ENCODE data around the gene VEZT. TPM values are rescaled to one million over a fixed set of nuclear protein-coding genes. Genes with fewer than 3 reads are reported as not detected.

The VEZT gene
- polyA plus RNA-seq, 1 of the 3 experiments (the other 2 are of a cell fraction): 41.2 TPM

DNA sequence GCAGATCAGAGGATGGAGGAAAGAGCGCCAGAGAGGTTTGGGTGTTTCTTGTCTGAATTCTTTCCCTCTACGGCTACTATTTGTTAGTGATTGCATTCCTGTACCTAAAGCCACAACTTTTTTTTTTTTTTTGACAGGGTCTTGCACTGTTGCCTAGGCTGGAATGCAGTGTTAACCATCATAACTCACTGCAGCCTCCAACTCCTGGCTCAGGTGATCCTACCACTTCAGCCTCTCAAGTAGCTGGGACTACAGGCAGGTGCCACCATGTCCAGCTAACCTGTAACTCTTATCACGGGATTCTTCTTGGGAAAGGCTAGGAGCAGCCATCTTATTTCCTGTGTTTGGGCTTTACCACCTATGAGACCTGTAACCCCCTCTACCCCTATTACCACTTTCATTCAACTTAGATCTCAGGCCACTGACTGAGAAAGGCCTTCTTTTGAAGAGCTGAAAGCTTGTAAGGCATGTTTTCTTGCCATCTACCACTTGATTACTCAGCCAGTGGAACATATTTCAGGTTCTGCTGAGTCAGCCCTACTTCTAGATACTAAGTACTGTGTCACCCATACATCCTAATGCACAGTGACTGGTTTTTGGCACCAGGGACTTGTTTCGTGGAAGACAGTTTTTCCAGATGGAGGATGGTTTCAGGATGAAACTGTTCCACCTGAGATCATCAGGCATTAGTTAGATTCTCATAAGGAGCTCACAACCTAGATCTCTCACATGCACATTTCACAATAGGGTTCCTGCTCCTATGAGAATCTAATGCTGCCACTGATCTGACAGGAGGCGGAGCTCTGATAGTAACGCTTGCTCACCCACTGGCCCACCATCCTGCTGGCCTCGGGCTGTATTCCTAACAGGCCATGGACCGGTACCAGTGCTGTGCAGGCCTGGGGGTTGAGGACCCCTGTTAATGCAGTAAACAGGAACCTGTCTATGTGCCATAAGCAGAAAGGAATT, 6.9 kb downstream of the VEZT start (continued):
- TF ChIP-seq, protein P1, sequence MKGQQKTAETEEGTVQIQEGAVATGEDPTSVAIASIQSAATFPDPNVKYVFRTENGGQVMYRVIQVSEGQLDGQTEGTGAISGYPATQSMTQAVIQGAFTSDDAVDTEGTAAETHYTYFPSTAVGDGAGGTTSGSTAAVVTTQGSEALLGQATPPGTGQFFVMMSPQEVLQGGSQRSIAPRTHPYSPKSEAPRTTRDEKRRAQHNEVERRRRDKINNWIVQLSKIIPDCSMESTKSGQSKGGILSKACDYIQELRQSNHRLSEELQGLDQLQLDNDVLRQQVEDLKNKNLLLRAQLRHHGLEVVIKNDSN (IDR thresholded peaks at IDR 0.05; ENCODE audit: borderline replicate concordance, low read depth): no peak
- TF ChIP-seq TAF1 (IDR thresholded peaks at IDR 0.05; ENCODE audit: borderline replicate concordance, low read depth, low read length) (no peak), TCF12 (IDR thresholded peaks at IDR 0.05) (peak; percentile 83), EP300 (IDR thresholded peaks at IDR 0.05; ENCODE audit: borderline replicate concordance in 1 of 2, low read depth in 1 of 2, low read length in 1 of 2) (peak in 1 of 2 experiments; percentile 49; a peak in 1 of 4 replicates), GATA2 (CRISPR knock-in tag; IDR thresholded peaks at IDR 0.05) (no peak), NFIC (IDR thresholded peaks at IDR 0.05; ENCODE audit: borderline replicate concordance) (peak; percentile 92), POLR2AphosphoS5 (IDR thresholded peaks at IDR 0.05; ENCODE audit: low read depth, low read length) (no peak; the same call in 1 of the 2 replicates), RXRA (IDR thresholded peaks at IDR 0.05; ENCODE audit: borderline replicate concordance, low read depth) (no peak), CHD2 (IDR thresholded peaks at IDR 0.05; ENCODE audit: low read length, partially characterized antibody) (no peak), SMC3 (IDR thresholded peaks at IDR 0.05; ENCODE audit: low read depth, low read length) (no peak), GABPA (IDR thresholded peaks at IDR 0.05; ENCODE audit: low read depth) (no peak), JUND (IDR thresholded peaks at IDR 0.05) (peak; percentile 46)
- TF ChIP-seq, protein P2, sequence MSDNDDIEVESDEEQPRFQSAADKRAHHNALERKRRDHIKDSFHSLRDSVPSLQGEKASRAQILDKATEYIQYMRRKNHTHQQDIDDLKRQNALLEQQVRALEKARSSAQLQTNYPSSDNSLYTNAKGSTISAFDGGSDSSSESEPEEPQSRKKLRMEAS (IDR thresholded peaks at IDR 0.05; ENCODE audit: low read depth): no peak

DNA sequence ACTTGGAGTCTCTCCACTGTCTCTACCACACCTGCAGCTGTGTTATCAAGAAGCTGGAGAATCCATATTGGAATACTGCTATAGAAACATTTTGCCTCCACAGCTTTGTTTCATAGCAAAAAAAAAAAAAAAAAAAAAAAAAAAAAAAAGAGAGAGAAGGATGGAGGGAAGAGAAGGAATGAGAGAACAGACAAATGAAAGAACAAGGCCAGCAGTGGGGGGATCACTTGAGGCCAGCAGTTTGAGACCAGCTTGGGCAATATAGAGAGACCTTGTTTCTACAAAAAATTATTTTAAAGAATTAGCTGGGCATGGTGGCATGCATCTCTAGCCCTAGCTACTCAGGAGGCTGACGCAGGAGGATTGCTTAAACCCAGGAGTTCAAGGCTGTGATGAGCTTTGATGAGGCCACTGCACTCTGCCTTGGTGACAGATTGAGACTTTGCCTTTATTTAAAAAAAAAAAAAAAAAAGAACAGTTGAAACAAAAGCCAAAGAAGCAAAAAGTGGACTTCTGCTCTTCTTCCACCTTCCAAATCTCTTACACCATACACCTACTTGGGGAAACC, 8.1 kb downstream of the VEZT start:
- TF ChIP-seq TAF1 (IDR thresholded peaks at IDR 0.05; ENCODE audit: borderline replicate concordance, low read depth, low read length) (no peak), MEF2A (IDR thresholded peaks at IDR 0.05; ENCODE audit: borderline replicate concordance, low read depth) (no peak), RAD21 (IDR thresholded peaks at IDR 0.05; ENCODE audit: low read length) (no peak), NFIC (IDR thresholded peaks at IDR 0.05; ENCODE audit: borderline replicate concordance) (no peak)
- TF ChIP-seq, protein P3, sequence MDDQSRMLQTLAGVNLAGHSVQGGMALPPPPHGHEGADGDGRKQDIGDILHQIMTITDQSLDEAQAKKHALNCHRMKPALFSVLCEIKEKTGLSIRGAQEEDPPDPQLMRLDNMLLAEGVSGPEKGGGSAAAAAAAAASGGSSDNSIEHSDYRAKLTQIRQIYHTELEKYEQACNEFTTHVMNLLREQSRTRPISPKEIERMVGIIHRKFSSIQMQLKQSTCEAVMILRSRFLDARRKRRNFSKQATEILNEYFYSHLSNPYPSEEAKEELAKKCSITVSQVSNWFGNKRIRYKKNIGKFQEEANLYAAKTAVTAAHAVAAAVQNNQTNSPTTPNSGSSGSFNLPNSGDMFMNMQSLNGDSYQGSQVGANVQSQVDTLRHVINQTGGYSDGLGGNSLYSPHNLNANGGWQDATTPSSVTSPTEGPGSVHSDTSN (IDR thresholded peaks at IDR 0.05): no peak
- TF ChIP-seq, protein P2 (IDR thresholded peaks at IDR 0.05; ENCODE audit: low read depth): no peak
- TF ChIP-seq, protein P1 (IDR thresholded peaks at IDR 0.05; ENCODE audit: borderline replicate concordance, low read depth): no peak
- TF ChIP-seq, protein P4, sequence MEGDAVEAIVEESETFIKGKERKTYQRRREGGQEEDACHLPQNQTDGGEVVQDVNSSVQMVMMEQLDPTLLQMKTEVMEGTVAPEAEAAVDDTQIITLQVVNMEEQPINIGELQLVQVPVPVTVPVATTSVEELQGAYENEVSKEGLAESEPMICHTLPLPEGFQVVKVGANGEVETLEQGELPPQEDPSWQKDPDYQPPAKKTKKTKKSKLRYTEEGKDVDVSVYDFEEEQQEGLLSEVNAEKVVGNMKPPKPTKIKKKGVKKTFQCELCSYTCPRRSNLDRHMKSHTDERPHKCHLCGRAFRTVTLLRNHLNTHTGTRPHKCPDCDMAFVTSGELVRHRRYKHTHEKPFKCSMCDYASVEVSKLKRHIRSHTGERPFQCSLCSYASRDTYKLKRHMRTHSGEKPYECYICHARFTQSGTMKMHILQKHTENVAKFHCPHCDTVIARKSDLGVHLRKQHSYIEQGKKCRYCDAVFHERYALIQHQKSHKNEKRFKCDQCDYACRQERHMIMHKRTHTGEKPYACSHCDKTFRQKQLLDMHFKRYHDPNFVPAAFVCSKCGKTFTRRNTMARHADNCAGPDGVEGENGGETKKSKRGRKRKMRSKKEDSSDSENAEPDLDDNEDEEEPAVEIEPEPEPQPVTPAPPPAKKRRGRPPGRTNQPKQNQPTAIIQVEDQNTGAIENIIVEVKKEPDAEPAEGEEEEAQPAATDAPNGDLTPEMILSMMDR (IDR thresholded peaks at IDR 0.05): no peak
- H3K4me3 ChIP-seq (ENCODE audit: low read depth in 2 of 2, low read length in 1 of 2): no peak overlapping the region
- ChIA-PET CTCF (interaction anchor here (0.6 to 1.5 kb wide), 2 partner anchors 109 to 1076 kb away, joined by 3 to 5 read pairs; no protein-coding TSS in a partner anchor), POLR2A (no interaction called here)
- no peak overlapping the region for H3K9ac ChIP-seq
- H3F3A ChIP-seq (replicated peaks; ENCODE audit: insufficient read depth): peaks cover 24% of the 10 kb centered on the region
- no peaks in the 10 kb centered on the region for H3K9me3 ChIP-seq
- H3K27ac ChIP-seq (ENCODE audit: low read depth in 2 of 2, low read length in 1 of 2): no peak overlapping the region
- H3K9me2 ChIP-seq: no peaks in the 10 kb centered on the region
- peaks cover 19% of the 10 kb centered on the region for H4K20me1 ChIP-seq (ENCODE audit: insufficient read depth)
- no peak for DNase-seq
- H3K79me2 ChIP-seq (ENCODE audit: insufficient read depth): peaks cover 99% of the 10 kb centered on the region
- H3K27me3 ChIP-seq (ENCODE audit: insufficient read depth): no peaks in the 10 kb centered on the region
- no peak overlapping the region for H3K4me2 ChIP-seq
- H3K4me1 ChIP-seq (ENCODE audit: control insufficient read depth in 1 of 2, insufficient read depth in 2 of 2, low read depth in 1 of 2, low read length in 1 of 2): peaks cover 0 to 17% of the 10 kb centered on the region in 2 experiments; a peak in 3 of 4 replicates
- H2AFZ ChIP-seq (ENCODE audit: low read depth): no peak overlapping the region
- H3K36me3 ChIP-seq (replicated peaks in 1 of 2; ENCODE audit: control insufficient read depth in 1 of 2, insufficient read depth in 2 of 2, low read length in 1 of 2): peaks cover 0 to 21% of the 10 kb centered on the region in 2 experiments
- 100% methylated on average over 1 of the region's 1 CpG for WGBS (ENCODE audit: low lambda C conversion rate)
